RWPE1 (cell line): ENCODE data around the gene AP2B1.
"Not testable (repeated sequence)": the region's sequence is repeated elsewhere in the genome, so short reads cannot be mapped to it uniquely, and the experiment has no call there.

Source experiments
- CTCF ChIA-PET: fragments of 350-600 bp; sonication (Branson Sonifier 250); formaldehyde crosslinking; extraction: SDS; loops from one replicate; lab custom pipeline; 2021; lab: Yijun Ruan, JAX
- POLR2A ChIA-PET: fragments of 400-600 bp; formaldehyde crosslinking; extraction: SDS; loops from one replicate; lab custom pipeline; 2020; ENCODE audit warnings: antibody characterized with exemption; ENCODE audit not compliant: low non-redundant PET; lab: Yijun Ruan, JAX
- DNase-seq: peaks from one replicate; pipeline ENCODE4 v3.0.0; 2012; ENCODE audit warnings: low spot score
- H3K27ac ChIP-seq: fragments of 450-650 bp; 2 replicates; pipeline ENCODE4 v1.5.1; 2017
- CTCF ChIP-seq: fragments of 450-650 bp; conservative IDR thresholded peaks from 2 replicates; pipeline ENCODE4 v1.5.1; 2017; ENCODE audit warnings: low read depth, mild to moderate bottlenecking

The AP2B1 gene

DNA sequence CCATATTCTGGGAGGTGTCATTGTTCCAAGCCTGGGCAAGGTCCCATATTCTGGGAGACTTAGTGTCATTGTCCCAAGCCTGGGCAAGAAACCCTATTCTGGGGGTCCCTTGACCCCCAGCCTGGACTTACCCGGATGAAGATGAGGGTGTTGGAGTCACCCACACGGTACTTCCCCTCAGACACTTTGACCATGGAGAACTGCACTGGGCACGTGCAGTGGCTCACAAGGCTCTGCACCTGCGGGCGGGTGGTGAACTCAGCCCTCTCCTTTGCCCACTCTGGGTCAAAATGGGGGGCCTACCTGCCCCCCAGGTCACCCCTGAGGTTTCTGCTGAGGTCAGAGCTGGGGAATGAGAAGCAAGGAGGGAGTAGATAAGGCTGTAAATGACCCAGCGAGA, 161.9 kb downstream of the AP2B1 start:
- no peak for TF ChIP-seq CTCF
- ChIA-PET CTCF (interaction anchor here (0.6 to 1.3 kb wide), 3 partner anchors 78 to 1972 kb away, joined by 3 read pairs; no protein-coding TSS in a partner anchor), POLR2A (no interaction called here)
- DNase-seq, result no peak
- H3K27ac ChIP-seq, result peak overlapping the region; percentile 49

GRCh38 chr17:35749560-35750412, 162.7 kb downstream of the AP2B1 start:
- no peak overlapping the region for H3K27ac ChIP-seq
- ChIA-PET POLR2A (no interaction called here), CTCF (interaction anchor here (1.6 kb wide), 1 partner anchor 55 kb away, joined by 5 read pairs; no protein-coding TSS in a partner anchor)
- DNase-seq, result no peak
- no peak for TF ChIP-seq CTCF

DNA sequence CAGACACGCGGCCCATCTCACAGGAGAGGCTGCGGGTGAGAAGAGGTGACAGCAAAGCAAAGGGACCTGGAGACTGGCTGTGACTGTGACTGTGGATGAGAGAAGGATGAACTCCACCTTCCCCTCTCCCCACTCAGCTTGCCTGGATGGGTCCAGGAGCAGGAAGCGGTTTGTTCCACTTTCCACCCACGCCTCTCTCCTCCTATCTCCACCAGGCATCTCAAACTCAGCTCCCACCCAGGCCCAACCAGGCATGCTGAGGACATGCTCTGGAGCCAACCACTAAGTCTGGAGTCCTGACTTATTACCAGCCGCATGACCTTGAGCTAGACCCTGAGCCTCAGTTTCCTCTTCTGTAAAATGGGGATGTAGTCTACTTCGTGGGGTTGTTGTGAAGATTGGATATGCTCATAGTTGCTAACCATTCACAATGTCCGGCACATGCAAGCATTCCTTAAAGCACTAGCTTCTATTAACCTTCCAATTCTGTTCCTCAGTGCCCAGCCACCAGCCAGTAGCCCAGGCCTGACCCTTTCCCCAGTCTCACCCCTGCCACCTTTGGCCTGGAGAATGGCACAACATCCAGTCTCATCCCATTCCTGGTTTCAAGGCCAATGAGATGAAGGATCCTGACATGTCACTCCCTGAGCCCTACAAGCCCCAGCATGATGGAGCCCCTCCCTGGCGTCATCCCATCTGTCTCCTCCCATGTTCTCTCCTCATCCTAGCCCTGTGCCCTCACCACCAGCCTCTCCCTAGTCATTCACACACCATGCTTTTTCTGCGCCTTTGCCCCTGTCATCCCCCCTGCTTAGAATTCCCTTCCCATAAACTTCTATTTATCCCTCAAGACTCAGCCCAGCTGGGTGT, 163.6 kb downstream of the AP2B1 start:
- peak; percentile 56 for DNase-seq
- CTCF ChIA-PET, result interaction anchor here (0.6 to 1.6 kb wide), 2 partner anchors 25 to 54 kb away, joined by 3 to 5 read pairs; no protein-coding TSS in a partner anchor
- POLR2A ChIA-PET, result no interaction called here
- H3K27ac ChIP-seq, result no peak overlapping the region
- no peak for TF ChIP-seq CTCF

GRCh38 chr17:35751541-35751940, 164.4 kb downstream of the AP2B1 start:
- DNase-seq, H3K27ac ChIP-seq, CTCF ChIA-PET: not testable (repeated sequence)
- POLR2A ChIA-PET, result interaction anchor here (0.6 kb wide), 1 partner anchor 83 kb away, joined by 8 read pairs; no protein-coding TSS in a partner anchor

GRCh38 chr17:35752471-35752870, 165.3 kb downstream of the AP2B1 start:
- DNase-seq, result no peak
- ChIA-PET CTCF (interaction anchor here (1.2 kb wide), 1 partner anchor 11 kb away, joined by 4 read pairs; no protein-coding TSS in a partner anchor), POLR2A (no interaction called here)
- TF ChIP-seq CTCF, result no peak
- H3K27ac ChIP-seq, result no peak overlapping the region

DNA sequence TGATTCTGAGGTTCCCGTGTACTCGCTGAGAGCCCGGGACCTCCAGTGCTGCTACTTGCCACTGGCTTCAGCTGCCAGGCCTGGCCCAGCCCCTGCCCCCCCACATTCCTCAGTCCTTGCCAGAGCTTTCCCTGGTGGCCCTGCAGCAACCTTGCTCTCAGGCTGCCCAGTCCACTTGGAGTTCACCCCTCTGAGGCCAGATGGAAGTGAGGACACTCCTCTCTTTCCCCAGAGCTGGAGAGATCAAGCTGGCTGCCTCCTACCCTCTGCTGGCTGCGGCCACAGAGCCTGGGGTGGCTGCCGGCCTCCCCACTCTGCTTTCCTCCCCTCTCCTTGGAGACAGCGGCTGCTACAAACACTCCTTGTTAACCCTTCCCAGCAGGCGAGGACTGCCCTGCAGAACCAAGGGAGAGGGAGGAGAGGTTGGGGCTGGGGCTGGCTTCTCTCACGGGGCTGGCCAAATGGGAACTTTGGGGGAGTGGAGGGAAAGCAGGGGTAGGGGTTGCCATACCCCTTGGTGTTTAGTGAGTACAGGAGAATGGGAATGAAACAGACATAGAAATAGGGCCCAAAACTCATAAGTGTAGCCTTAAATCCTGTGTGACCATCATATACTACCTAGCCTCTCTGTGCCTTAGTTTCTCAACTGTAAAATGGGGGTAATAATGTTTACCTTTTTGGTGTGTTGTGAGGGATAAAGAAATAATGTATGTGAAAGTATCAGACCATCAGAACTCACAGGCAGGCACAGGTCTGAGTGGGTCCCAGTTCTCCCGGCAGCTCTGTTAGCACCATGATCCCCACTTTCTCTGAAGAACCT, 166.0 kb downstream of the AP2B1 start, which contains the start of gene GAS2L2:
Gene GAS2L2, minus strand, starts transcription at position 295 of the 820 bp plus-strand sequence. CDS start 389 bp downstream, outside the sequence.
- TF ChIP-seq CTCF, result no peak
- no peak for DNase-seq
- CTCF ChIA-PET, result interaction anchor here (1.2 kb wide), 1 partner anchor 11 kb away, joined by 4 read pairs; no protein-coding TSS in a partner anchor
- POLR2A ChIA-PET, result no interaction called here
- H3K27ac ChIP-seq, result no peak within 1 kb of the TSS
